Esophagus squamous epithelium (tissue), 4 donors: ENCODE data around the gene C1QTNF7.

ENCODE experiments used
- POLR2A ChIP-seq, 4 donors: fragments of 450-650 bp; IDR thresholded peaks; one replicate each; pipeline ENCODE4 v1.6.1; 2017; ENCODE audit warnings: antibody characterized with exemption in 4 of 4, mild to moderate bottlenecking in 4 of 4, moderate library complexity in 3 of 4
- TF ChIP-seq, protein P1 (sequence below), 6 experiments: fragments of 450-650 bp in 4 of 6; fragments of 200-600 bp in 2 of 6; sonication (generic) in 2 of 6; IDR thresholded peaks; one replicate each; pipeline ENCODE4 v1.5.1; 2016 to 2019; ENCODE audit warnings: antibody characterized with exemption in 6 of 6, mild to moderate bottlenecking in 4 of 6, moderate library complexity in 4 of 6

DNA sequence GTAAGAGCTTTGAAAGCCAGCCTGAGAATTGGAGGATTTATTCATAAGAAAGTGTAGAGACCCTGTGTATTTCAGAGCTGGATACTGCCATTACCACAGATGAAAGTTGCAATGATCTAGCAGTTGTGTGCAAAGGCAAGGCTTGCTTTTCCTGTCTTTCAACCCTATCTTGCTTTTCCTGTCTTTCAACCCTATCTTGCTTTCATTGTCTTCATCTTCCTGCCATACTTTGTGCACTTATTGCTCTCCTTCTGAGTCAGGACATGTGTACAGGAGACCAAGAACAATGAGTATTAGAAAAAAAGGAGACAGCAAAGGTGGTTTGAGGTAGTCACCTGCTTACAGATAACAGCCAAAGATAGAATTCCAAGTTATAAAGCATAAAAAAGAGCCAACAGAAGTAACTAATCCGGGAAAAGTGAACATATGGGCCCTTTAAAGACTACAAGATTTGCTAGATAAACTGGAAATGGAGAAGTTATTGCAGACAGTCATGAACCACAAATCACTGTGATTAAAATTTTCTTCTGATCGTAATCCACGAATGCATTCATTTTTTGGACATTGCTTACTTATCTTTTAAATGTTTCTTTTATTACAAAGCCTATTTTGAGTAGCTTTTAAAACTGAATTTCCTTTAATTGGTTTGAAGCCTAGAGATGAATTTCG, 17.2 kb downstream of the C1QTNF7 start:
- TF ChIP-seq, protein P1, sequence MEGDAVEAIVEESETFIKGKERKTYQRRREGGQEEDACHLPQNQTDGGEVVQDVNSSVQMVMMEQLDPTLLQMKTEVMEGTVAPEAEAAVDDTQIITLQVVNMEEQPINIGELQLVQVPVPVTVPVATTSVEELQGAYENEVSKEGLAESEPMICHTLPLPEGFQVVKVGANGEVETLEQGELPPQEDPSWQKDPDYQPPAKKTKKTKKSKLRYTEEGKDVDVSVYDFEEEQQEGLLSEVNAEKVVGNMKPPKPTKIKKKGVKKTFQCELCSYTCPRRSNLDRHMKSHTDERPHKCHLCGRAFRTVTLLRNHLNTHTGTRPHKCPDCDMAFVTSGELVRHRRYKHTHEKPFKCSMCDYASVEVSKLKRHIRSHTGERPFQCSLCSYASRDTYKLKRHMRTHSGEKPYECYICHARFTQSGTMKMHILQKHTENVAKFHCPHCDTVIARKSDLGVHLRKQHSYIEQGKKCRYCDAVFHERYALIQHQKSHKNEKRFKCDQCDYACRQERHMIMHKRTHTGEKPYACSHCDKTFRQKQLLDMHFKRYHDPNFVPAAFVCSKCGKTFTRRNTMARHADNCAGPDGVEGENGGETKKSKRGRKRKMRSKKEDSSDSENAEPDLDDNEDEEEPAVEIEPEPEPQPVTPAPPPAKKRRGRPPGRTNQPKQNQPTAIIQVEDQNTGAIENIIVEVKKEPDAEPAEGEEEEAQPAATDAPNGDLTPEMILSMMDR (IDR thresholded peaks at IDR 0.05) = no peak
- TF ChIP-seq POLR2A (IDR thresholded peaks at IDR 0.05) = no peak
